Liver (tissue), 3 donors: ENCODE results near the gene PEAK3.

Source experiments
- CTCF ChIP-seq: fragments of 150-350 bp; IDR thresholded peaks from 2 replicates; pipeline ENCODE4 v1.5.1; 2017; ENCODE audit warnings: improper control_type of control experiment, low read depth, low read length; ENCODE audit not compliant: missing input control
- EGR1 ChIP-seq, 2 donors: IDR thresholded peaks; 2 replicates each; pipeline ENCODE4 v1.6.1; 2016 to 2018; ENCODE audit warnings: antibody characterized with exemption in 2 of 2, low read depth in 2 of 2
- GABPA ChIP-seq, 2 donors: IDR thresholded peaks in 1 of 2; conservative IDR thresholded peaks in 1 of 2; 2 replicates each; pipeline ENCODE4 v1.6.1; 2016; ENCODE audit warnings: antibody characterized with exemption in 2 of 2, mild to moderate bottlenecking in 1 of 2, moderate library complexity in 1 of 2
- RAD21 ChIP-seq, 2 donors: IDR thresholded peaks; 2 replicates each; pipeline ENCODE4 v1.6.1; 2016; ENCODE audit warnings: antibody characterized with exemption in 2 of 2, mild to moderate bottlenecking in 2 of 2
- RXRA ChIP-seq, 2 donors: IDR thresholded peaks; 2 replicates each; pipeline ENCODE4 v1.6.1; 2017 to 2018; ENCODE audit warnings: antibody characterized with exemption in 2 of 2, mild to moderate bottlenecking in 1 of 2
- YY1 ChIP-seq: IDR thresholded peaks from 2 replicates; pipeline ENCODE4 v1.6.1; 2016; ENCODE audit warnings: antibody characterized with exemption, mild to moderate bottlenecking
- TF ChIP-seq, protein P1 (sequence below): IDR thresholded peaks from 2 replicates; pipeline ENCODE4 v1.6.1; 2016; ENCODE audit warnings: antibody characterized with exemption
- donor health status: healthy.
- donor health status: healthy.

- TF ChIP-seq CTCF (no peak), RAD21 (IDR thresholded peaks at IDR 0.05) (no peak), YY1 (no peak), GABPA (IDR thresholded peaks at IDR 0.05 in 1 of 2, conservative IDR thresholded peaks at IDR 0.05 in 1 of 2) (no peak), EGR1 (IDR thresholded peaks at IDR 0.05; ENCODE audit: low read depth in 2 of 2) (no peak), RXRA (IDR thresholded peaks at IDR 0.05) (no peak)
- TF ChIP-seq, protein P1, sequence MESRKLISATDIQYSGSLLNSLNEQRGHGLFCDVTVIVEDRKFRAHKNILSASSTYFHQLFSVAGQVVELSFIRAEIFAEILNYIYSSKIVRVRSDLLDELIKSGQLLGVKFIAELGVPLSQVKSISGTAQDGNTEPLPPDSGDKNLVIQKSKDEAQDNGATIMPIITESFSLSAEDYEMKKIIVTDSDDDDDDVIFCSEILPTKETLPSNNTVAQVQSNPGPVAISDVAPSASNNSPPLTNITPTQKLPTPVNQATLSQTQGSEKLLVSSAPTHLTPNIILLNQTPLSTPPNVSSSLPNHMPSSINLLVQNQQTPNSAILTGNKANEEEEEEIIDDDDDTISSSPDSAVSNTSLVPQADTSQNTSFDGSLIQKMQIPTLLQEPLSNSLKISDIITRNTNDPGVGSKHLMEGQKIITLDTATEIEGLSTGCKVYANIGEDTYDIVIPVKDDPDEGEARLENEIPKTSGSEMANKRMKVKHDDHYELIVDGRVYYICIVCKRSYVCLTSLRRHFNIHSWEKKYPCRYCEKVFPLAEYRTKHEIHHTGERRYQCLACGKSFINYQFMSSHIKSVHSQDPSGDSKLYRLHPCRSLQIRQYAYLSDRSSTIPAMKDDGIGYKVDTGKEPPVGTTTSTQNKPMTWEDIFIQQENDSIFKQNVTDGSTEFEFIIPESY, result no peak
Measured at GRCh38 chr19:2294687-2295335, 12.8 kb upstream of the PEAK3 start.
